ENCODE data around the gene RAPGEF2.
A peak's percentile ranks its signal among the peaks of the same experiment; 100 is the strongest.
"Not testable (repeated sequence)": the region's sequence is repeated elsewhere in the genome, so short reads cannot be mapped to it uniquely, and the experiment has no call there.

Gene RAPGEF2

GRCh38 chr4:159239629-159240028 is 136.8 kb downstream of the RAPGEF2 start:
- no peak for DNase-seq (ENCODE audit: low spot score)

- no peak for DNase-seq (ENCODE audit: low spot score)
These were observed 137.2 kb downstream of the RAPGEF2 start for GRCh38 chr4:159240046-159240445.

DNA sequence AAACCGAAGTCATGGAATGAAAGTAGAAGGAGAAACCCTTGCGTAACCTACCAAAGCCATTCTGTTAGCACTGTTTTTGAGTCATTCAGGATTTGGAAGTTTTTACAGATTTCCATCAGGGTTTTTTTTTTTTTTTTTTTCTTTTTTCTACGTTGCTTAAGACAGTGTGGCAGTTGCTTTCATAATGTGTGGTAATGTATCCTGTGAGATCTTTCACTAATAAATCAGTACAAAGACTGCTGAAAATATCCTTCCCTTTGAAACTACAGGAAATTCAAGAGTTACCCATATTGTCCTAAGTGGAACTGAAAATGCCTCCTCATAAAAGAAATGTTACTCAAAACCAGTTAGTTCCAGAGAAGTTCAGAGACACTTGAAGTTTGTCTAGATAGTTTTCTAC is 137.8 kb downstream of the RAPGEF2 start:
- DNase-seq (ENCODE audit: low spot score), result no peak

- DNase-seq (ENCODE audit: low spot score), result no peak
These were observed 139.5 kb downstream of the RAPGEF2 start for GRCh38 chr4:159242427-159242826.

DNA sequence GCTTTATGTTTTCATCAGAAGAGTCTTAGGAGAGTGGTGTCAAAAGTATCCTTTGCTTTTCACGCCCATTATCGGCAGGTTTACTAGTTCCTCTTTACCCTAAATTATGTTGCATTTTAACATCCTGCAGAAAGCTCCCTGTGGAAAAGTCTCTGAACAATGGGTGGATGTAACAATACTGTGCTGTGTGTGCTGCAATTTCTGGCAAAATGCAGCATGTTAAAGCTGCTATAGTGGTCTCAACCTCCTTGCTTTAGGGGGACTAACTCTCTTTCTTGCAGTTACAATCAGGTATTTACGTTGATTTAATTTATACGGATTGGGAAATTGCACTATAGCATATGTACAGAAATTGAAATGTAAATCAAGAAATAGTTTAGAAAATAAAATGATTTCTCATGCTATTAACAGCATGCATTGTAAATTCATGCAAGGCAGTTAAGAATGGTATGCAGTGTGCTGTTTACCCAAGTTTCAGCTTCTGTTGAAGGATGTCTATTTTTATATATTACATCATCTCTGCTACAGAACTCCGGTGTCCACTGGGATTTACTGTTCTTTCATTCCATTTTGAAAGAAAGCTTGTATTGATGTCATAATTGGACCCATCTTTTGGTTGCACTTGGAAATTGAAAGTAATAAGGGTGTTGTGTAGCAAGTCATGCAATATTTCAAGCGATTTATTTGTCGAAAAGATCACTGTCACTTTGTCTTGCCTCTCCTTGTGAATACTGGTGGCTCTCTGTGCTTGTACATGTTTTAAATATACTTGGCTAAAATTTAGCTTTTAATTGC is 145.7 kb downstream of the RAPGEF2 start:
- peak; percentile 16 for DNase-seq (ENCODE audit: low spot score)

DNA sequence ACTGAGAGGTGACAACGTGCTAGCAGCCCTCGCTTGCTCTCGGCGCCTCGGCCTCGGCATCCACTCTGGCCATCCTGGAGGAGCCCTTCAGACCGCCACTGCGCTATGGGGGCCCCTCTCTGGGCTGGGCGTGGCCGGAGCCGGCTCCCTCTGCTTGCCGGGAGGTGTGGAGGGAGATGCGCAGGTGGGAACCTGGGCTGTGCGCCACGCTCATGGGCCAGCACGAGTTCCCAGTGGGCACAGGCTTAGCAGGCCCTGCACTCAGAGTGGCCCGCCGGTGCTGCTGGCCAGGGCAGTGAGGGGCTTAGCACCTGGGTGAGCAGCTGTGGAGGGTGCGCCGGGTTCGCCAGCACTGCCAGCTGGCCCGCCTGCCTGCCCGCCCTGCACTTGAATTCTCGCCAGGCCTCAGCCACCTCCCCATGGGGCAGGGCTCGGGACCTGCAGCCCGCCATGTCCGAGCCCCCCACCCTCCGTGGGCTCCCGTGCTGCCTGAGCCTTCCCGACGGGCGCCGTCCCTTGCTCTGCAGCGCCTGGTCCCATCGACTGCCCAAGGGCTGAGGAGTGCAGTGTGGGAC is 148.0 kb downstream of the RAPGEF2 start:
- no peak for DNase-seq (ENCODE audit: low spot score)

GRCh38 chr4:159251580-159251979 is 148.7 kb downstream of the RAPGEF2 start:
- not testable (repeated sequence) for DNase-seq (ENCODE audit: low spot score)

DNA sequence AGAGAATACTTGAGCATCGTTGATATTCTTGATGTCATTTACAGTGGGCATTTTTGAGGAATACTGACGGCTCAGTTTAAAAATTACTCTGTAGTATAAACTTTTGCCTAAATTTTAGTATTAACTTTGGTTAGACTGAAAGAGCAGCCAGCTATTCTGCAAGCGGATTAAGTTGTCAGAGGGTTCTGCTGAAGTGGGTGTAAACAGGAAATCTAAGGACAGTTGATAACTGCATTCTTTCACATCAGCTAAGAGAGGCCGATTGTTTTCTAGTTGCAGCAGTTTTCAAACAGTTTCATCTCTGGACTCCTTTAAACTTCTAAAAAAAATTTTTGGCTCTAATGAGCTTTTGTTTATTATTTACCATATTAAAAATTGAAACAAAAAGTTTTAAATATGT is 149.6 kb downstream of the RAPGEF2 start:
- DNase-seq (ENCODE audit: low spot score), result no peak

- DNase-seq (ENCODE audit: low spot score), result no peak
These were observed 153.2 kb downstream of the RAPGEF2 start for GRCh38 chr4:159256037-159256436.

- DNase-seq (ENCODE audit: low spot score), result no peak
These were observed 156.1 kb downstream of the RAPGEF2 start for GRCh38 chr4:159258889-159259560.

DNA sequence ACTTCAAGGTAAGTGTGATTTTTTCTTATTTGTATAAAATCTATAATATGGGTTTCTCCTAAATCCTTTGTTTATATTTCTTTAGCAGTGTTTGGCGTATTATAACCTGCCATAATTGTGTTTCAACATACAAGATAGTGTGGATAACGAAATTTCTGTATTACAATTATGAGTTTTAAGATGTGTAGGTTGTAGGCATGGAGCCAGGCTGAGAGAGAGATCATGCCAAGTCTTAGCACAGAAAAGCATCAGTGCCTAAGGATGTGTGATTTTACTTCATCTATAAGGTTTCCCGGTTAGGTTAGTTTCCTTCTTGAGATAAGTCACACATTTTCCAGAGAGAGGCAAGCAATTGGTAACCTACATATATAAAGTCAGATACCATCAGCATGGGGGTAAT is 161.2 kb downstream of the RAPGEF2 start:
- no peak for DNase-seq (ENCODE audit: low spot score)

GRCh38 chr4:159266981-159267868 is 164.3 kb downstream of the RAPGEF2 start:
- DNase-seq (ENCODE audit: low spot score), result peak; percentile 48

DNA sequence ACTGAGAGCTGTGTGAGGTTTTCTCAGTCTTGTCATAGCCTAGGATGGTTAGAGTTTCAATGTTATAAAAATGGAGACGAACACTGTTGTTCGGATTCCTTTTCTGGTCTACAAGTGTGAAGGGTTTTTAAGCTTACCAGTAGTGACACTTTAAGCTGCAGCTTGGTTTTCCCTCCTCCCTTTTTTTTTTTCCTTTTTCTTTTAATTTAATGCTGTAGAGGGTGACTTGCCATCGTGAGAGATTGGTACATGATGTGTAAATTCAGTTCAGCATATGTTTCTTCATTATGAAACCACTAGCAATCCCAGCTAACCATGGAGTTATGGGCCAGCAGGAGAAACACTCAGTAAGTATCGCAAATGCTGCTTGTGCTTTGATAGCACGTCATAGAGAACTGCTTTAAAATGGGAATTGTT is 165.0 kb downstream of the RAPGEF2 start:
- no peak for DNase-seq (ENCODE audit: low spot score)

- DNase-seq (ENCODE audit: low spot score), result no peak
These were observed 165.7 kb downstream of the RAPGEF2 start for GRCh38 chr4:159268607-159269006.

- no peak for DNase-seq (ENCODE audit: low spot score)
These were observed 166.2 kb downstream of the RAPGEF2 start for GRCh38 chr4:159269116-159269515.

DNA sequence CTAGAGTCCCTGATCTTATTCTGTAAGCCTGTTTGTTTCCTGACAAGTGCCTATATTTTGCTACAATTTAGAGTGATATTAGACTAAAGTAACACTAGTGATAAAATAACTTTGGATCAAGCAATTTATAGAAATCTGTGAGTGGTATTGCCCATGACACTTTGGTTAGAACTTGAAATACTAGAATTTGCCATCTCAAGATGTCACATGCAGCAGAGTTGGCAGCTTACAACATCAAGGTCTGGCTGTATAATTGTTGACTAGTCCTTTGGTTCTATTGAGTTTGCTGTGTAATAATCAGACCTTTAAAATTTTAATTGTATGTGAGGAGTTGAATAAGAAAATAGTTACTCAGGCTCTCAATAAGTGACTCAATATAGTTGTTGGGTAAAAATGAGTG is 167.1 kb downstream of the RAPGEF2 start:
- DNase-seq (ENCODE audit: low spot score), result no peak

GRCh38 chr4:159271856-159272255 is 169.0 kb downstream of the RAPGEF2 start:
- no peak for DNase-seq (ENCODE audit: low spot score)

DNA sequence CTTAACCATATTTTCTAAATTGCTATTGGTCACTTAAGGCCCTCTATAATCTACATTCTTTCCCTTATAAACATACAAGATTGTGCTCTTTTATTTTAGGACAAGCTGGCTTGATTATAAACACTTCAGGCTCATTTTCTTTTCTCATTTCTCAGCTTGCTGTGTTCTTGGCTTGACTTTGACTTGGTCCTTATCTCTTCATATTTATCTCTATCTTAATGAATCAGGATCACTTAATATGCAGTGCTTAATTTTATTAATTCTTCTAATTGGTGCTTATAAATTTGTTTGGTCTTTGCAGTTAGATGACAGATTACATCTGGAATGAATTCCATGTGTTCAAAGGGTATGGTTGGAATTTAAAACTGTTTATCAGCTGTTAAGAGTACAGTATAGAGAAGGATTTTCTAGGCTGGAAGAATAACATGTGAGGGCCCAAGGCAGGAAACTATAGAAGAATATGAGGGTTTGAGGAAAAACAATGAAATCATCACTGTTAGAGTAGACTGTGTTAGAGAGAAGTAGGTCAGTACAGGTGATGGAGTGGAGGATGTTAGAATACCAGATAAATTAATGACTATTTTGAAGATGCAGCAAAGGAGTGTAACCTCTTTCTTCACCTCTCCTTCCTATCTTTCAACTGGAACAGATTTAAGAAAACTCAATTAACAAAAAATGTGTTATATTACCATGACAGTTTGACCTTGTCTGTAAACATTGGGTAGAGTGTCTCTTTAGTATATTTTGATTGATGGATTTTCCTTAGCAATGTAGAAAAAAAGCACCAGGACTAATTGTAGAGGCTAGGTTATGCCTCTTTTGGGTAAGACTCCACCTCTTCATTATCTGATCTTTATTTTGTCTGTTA is 169.6 kb downstream of the RAPGEF2 start:
- DNase-seq (ENCODE audit: low spot score), result no peak

DNA sequence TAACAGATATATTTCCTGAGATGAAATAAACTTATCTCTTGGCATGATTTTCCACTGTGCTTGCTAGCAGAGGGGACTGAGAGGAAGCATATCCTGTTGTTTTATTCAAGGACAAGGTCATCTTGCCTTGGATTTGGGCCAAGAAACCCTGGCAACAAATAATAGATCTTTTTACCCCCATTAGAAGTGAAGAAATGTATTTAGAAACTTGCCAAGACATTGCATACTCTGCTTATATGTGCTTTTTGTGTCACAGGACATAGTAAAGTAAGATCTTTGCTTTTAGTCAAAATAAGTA is 170.2 kb downstream of the RAPGEF2 start:
- peak; percentile 60 for DNase-seq (ENCODE audit: low spot score)

DNA sequence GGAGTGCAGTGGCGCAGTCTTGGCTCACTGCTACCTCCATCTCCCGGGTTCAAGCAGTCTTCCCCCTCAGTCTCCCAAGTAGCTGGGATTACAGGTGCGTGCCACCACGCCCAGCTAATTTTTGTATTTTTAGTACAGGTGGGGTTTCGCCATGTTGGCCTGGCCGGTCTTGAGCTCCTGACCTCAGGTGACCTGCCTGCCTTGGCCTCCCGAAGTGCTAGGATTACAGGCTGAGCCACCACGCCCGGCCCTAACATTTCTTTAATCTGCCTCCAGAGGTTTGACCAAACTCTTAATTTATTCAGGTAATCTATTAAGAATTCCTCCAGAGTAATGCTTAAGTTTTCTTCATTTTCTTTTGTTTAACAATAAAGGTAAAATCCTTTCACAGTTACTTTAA is 171.0 kb downstream of the RAPGEF2 start:
- DNase-seq (ENCODE audit: low spot score), result no peak

DNA sequence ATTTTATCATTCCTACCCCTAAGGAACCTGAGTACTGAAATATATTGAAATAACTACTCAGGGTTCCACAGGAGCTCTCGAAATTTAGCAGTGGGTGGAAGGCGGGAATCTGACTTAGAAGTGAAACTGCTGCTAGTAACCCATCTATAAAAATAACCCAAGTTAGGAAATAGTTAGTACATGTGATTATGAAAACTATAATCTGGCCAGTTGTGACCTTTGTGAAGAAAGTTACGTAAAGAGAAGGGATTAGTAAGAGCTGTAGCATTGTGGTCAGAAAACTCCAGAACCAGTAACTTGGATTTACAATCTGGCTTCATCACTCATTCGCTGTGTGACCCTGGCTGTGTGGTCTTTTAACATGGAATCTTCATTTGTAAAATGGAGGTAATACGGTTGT is 175.5 kb downstream of the RAPGEF2 start:
- DNase-seq (ENCODE audit: low spot score), result no peak

DNA sequence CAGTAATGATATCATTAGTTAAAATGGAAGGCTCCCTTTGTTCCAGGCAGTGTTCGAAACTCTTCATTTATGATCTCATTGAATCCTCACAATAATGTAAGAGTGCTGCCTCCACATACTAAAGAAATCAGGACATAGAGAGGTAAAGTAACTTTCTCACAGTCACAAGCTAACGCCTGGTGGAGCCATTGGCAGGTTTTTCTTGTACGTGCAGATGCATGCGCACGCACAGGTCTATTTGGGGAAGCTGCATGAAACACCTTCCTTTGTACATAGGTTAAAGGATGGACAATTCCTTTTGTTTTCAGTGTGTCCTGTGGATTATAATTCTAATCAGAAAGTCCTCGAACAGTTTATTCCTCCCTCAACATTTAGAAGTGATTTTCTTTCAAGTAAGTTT is 176.2 kb downstream of the RAPGEF2 start:
- DNase-seq (ENCODE audit: low spot score), result no peak
